ENCODE results near the gene COQ8B. TPM values are rescaled to one million over a fixed set of nuclear protein-coding genes. Genes with fewer than 3 reads are reported as not detected.

COQ8B gene
- total RNA-seq, 1 experiment from 2014 or later, result 22.0 TPM

- Histone ChIP-seq H3K27ac (peak overlapping the region; percentile 93), H3K4me1 (peaks cover 9% of the 10 kb centered on the region), H3K36me3 (no peaks in the 10 kb centered on the region), H3K4me3 (peak overlapping the region; percentile 73), H3K27me3 (no peaks in the 10 kb centered on the region), H3K9me3 (replicated peaks) (no peaks in the 10 kb centered on the region)
- DNase-seq, result no peak
These were observed 630 bp downstream of the COQ8B start for GRCh38 chr19:40716031-40716481.

GRCh38 chr19:40714441-40715299, 2.0 kb downstream of the COQ8B start:
- Histone ChIP-seq H3K4me3 (peak overlapping the region; percentile 73), H3K36me3 (no peaks in the 10 kb centered on the region), H3K27me3 (no peaks in the 10 kb centered on the region), H3K9me3 (replicated peaks) (no peaks in the 10 kb centered on the region), H3K27ac (peak overlapping the region; percentile 93), H3K4me1 (peaks cover 9% of the 10 kb centered on the region)
- peak; percentile 95 to 96 for DNase-seq

GRCh38 chr19:40713939-40714338, 2.7 kb downstream of the COQ8B start:
- Histone ChIP-seq H3K4me1 (peaks cover 9% of the 10 kb centered on the region), H3K36me3 (no peaks in the 10 kb centered on the region), H3K4me3 (no peak overlapping the region), H3K9me3 (replicated peaks) (no peaks in the 10 kb centered on the region), H3K27me3 (no peaks in the 10 kb centered on the region), H3K27ac (no peak overlapping the region)
- DNase-seq, result no peak

GRCh38 chr19:40709817-40710216, 6.9 kb downstream of the COQ8B start:
- H3K36me3 ChIP-seq, result no peaks in the 10 kb centered on the region

GRCh38 chr19:40707615-40708014, 9.1 kb downstream of the COQ8B start:
- no peaks in the 10 kb centered on the region for H3K36me3 ChIP-seq
- no peak overlapping the region for H3K4me3 ChIP-seq
- no peak for DNase-seq
- H3K9me3 ChIP-seq (replicated peaks), result no peaks in the 10 kb centered on the region
- H3K27ac ChIP-seq, result no peak overlapping the region
- H3K27me3 ChIP-seq, result no peaks in the 10 kb centered on the region
- H3K4me1 ChIP-seq, result no peaks in the 10 kb centered on the region

More at GRCh38 chr19:40709817-40710216, 6.9 kb downstream of the COQ8B start:
- no peaks in the 10 kb centered on the region for H3K9me3 ChIP-seq (replicated peaks)
- no peaks in the 10 kb centered on the region for H3K4me1 ChIP-seq
- no peaks in the 10 kb centered on the region for H3K27me3 ChIP-seq
- no peak for DNase-seq
- H3K27ac ChIP-seq, result no peak overlapping the region
- no peak overlapping the region for H3K4me3 ChIP-seq

GRCh38 chr19:40705950-40706619, 10.6 kb downstream of the COQ8B start:
- H3K4me3 ChIP-seq, result no peak overlapping the region
- no peaks in the 10 kb centered on the region for H3K27me3 ChIP-seq
- no peak for DNase-seq
- no peaks in the 10 kb centered on the region for H3K4me1 ChIP-seq
- no peaks in the 10 kb centered on the region for H3K9me3 ChIP-seq (replicated peaks)
- no peak overlapping the region for H3K27ac ChIP-seq
- 0 out of 2 replicates have a peak, but pooled peaks cover 2% of the 10 kb centered on the region for H3K36me3 ChIP-seq

- H3K27ac ChIP-seq, result no peak overlapping the region
These were observed 11.4 kb downstream of the COQ8B start for GRCh38 chr19:40705362-40705651.

GRCh38 chr19:40704491-40705361, 12.0 kb downstream of the COQ8B start:
- H3K27ac ChIP-seq, result no peak overlapping the region
- DNase-seq, result no peak

More at GRCh38 chr19:40705362-40705651, 11.4 kb downstream of the COQ8B start:
- Histone ChIP-seq H3K4me1 (no peaks in the 10 kb centered on the region), H3K9me3 (replicated peaks) (no peaks in the 10 kb centered on the region), H3K27me3 (no peaks in the 10 kb centered on the region), H3K4me3 (no peak overlapping the region), H3K36me3 (0 out of 2 replicates have a peak, but pooled peaks cover 2% of the 10 kb centered on the region)
- DNase-seq, result no peak

GRCh38 chr19:40703029-40703755, 13.5 kb downstream of the COQ8B start:
- Histone ChIP-seq H3K4me3 (no peak overlapping the region), H3K4me1 (no peaks in the 10 kb centered on the region), H3K27ac (no peak overlapping the region), H3K27me3 (no peaks in the 10 kb centered on the region), H3K9me3 (replicated peaks) (no peaks in the 10 kb centered on the region), H3K36me3 (0 out of 2 replicates have a peak, but pooled peaks cover 2% of the 10 kb centered on the region)
- DNase-seq, result no peak

More at GRCh38 chr19:40704491-40705361, 12.0 kb downstream of the COQ8B start:
- 0 out of 2 replicates have a peak, but pooled peaks cover 2% of the 10 kb centered on the region for H3K36me3 ChIP-seq
- H3K4me1 ChIP-seq, result no peaks in the 10 kb centered on the region
- H3K27me3 ChIP-seq, result no peaks in the 10 kb centered on the region
- H3K4me3 ChIP-seq, result no peak overlapping the region
- H3K9me3 ChIP-seq (replicated peaks), result no peaks in the 10 kb centered on the region

- Histone ChIP-seq H3K4me1 (no peaks in the 10 kb centered on the region), H3K36me3 (0 out of 2 replicates have a peak, but pooled peaks cover 2% of the 10 kb centered on the region), H3K27me3 (no peaks in the 10 kb centered on the region), H3K9me3 (replicated peaks) (no peaks in the 10 kb centered on the region), H3K4me3 (no peak overlapping the region), H3K27ac (no peak overlapping the region)
- no peak for DNase-seq
These were observed 14.2 kb downstream of the COQ8B start for GRCh38 chr19:40702337-40703012.

- Histone ChIP-seq H3K9me3 (replicated peaks) (no peaks in the 10 kb centered on the region), H3K4me3 (no peak overlapping the region), H3K4me1 (no peaks in the 10 kb centered on the region), H3K27ac (no peak overlapping the region), H3K27me3 (no peaks in the 10 kb centered on the region), H3K36me3 (0 out of 2 replicates have a peak, but pooled peaks cover 2% of the 10 kb centered on the region)
- DNase-seq, result no peak
These were observed 14.9 kb downstream of the COQ8B start for GRCh38 chr19:40701758-40702157.

GRCh38 chr19:40700083-40700482, 16.6 kb downstream of the COQ8B start:
- 0 out of 2 replicates have a peak, but pooled peaks cover 2% of the 10 kb centered on the region for H3K36me3 ChIP-seq

GRCh38 chr19:40697007-40697406, 19.7 kb downstream of the COQ8B start:
- no peaks in the 10 kb centered on the region for H3K36me3 ChIP-seq
- DNase-seq, result no peak
- H3K4me3 ChIP-seq, result no peak overlapping the region
- no peaks in the 10 kb centered on the region; the same call in 1 of the 2 replicates for H3K4me1 ChIP-seq
- no peak overlapping the region for H3K27ac ChIP-seq
- no peaks in the 10 kb centered on the region for H3K27me3 ChIP-seq
- H3K9me3 ChIP-seq (replicated peaks), result no peaks in the 10 kb centered on the region

More at GRCh38 chr19:40700083-40700482, 16.6 kb downstream of the COQ8B start:
- Histone ChIP-seq H3K4me1 (no peaks in the 10 kb centered on the region), H3K9me3 (replicated peaks) (no peaks in the 10 kb centered on the region), H3K27ac (no peak overlapping the region), H3K4me3 (no peak overlapping the region), H3K27me3 (no peaks in the 10 kb centered on the region)
- no peak for DNase-seq

Measured in SJCRH30 (cell line).